Upper lobe of right lung (tissue), 1 donor: ENCODE data around the gene CCDC69. TPM values are rescaled to one million over a fixed set of nuclear protein-coding genes. Genes with fewer than 3 reads are reported as not detected.

Experiments
- ATAC-seq: fragments of 200-7000 bp; cut with Tn5 transposase; one replicate; pipeline ENCODE4 v1.9.1; 2020; ENCODE audit warnings: mild to moderate bottlenecking, moderate library complexity
- DNase-seq: peaks from one replicate; pipeline ENCODE4 v3.0.0-alpha.2; 2020
- H3K27ac ChIP-seq: fragments of 200-600 bp; one replicate; pipeline ENCODE4 v1.8.0; 2022
- H3K27me3 ChIP-seq: fragments of 200-600 bp; one replicate; pipeline ENCODE4 v1.8.0; 2022; ENCODE audit warnings: mild to moderate bottlenecking
- H3K36me3 ChIP-seq: fragments of 200-600 bp; one replicate; pipeline ENCODE4 v1.8.0; 2022
- H3K4me1 ChIP-seq: fragments of 200-600 bp; one replicate; pipeline ENCODE4 v1.8.0; 2022
- H3K4me3 ChIP-seq: fragments of 200-600 bp; one replicate; pipeline ENCODE4 v1.8.0; 2022; ENCODE audit warnings: mild to moderate bottlenecking
- H3K9me3 ChIP-seq: fragments of 200-600 bp; one replicate; pipeline ENCODE4 v1.8.0; 2022
- CTCF ChIP-seq: fragments of 200-600 bp; IDR thresholded peaks from one replicate; pipeline ENCODE4 v1.8.0; 2022; ENCODE audit warnings: antibody characterized with exemption
- intact Hi-C: fragments of 100-400 bp; cut with DNase I; formaldehyde crosslinking; loops from one replicate; pipeline ENCODE4 v1.11.0; 2022
- total RNA-seq: library from RNA; stranded (reverse); fragmentation: NEBNext Ultra II Directional; extraction: Animal tissue kit (Norgen Biotek cat#: 25700); gene quantifications from one replicate; pipeline ENCODE4 v1.2.1, GENCODE V29; 2021
- donor health status: DM: no; HTN: yes; CAD: no; lungs with severe emphysema.

CCDC69 gene
- total RNA-seq, 1 donor from 2014 or later, result 81.9 TPM

GRCh38 chr5:151148583-151148982, 75.3 kb downstream of the CCDC69 start:
- Histone ChIP-seq H3K27me3 (no peaks in the 10 kb centered on the region), H3K9me3 (no peaks in the 10 kb centered on the region), H3K36me3 (peaks cover 26% of the 10 kb centered on the region), H3K27ac (no peak overlapping the region), H3K4me3 (no peak overlapping the region), H3K4me1 (peaks cover 60% of the 10 kb centered on the region)
- intact Hi-C loops, result no loop called here
- no peak for TF ChIP-seq CTCF
- DNase-seq (no peak), ATAC-seq (no peak)

- TF ChIP-seq CTCF, result no peak
- Histone ChIP-seq H3K27me3 (no peaks in the 10 kb centered on the region), H3K27ac (no peak overlapping the region), H3K36me3 (peaks cover 26% of the 10 kb centered on the region), H3K4me3 (no peak overlapping the region), H3K9me3 (no peaks in the 10 kb centered on the region), H3K4me1 (peaks cover 47% of the 10 kb centered on the region)
- no peak for ATAC-seq
- no peak for DNase-seq
- intact Hi-C loops, result no loop called here
These were observed 76.9 kb downstream of the CCDC69 start for GRCh38 chr5:151147033-151147432.

- intact Hi-C loops, result no loop called here
- TF ChIP-seq CTCF, result no peak
- Histone ChIP-seq H3K27ac (no peak overlapping the region), H3K9me3 (no peaks in the 10 kb centered on the region), H3K4me3 (no peak overlapping the region), H3K36me3 (peaks cover 26% of the 10 kb centered on the region), H3K4me1 (peaks cover 47% of the 10 kb centered on the region), H3K27me3 (no peaks in the 10 kb centered on the region)
- peak; percentile 27 for ATAC-seq
- no peak for DNase-seq
These were observed 77.8 kb downstream of the CCDC69 start for GRCh38 chr5:151146061-151146460.

GRCh38 chr5:151144922-151145321, 79.0 kb downstream of the CCDC69 start:
- no peak for ATAC-seq
- H3K9me3 ChIP-seq, result no peaks in the 10 kb centered on the region
- H3K4me3 ChIP-seq, result no peak overlapping the region
- H3K36me3 ChIP-seq, result peaks cover 29% of the 10 kb centered on the region
- no peaks in the 10 kb centered on the region for H3K27me3 ChIP-seq
- intact Hi-C loops, result no loop called here
- TF ChIP-seq CTCF, result no peak
- H3K4me1 ChIP-seq, result peaks cover 38% of the 10 kb centered on the region
- no peak for DNase-seq
- no peak overlapping the region for H3K27ac ChIP-seq

GRCh38 chr5:151144275-151144674, 79.6 kb downstream of the CCDC69 start:
- ATAC-seq (no peak), DNase-seq (no peak)
- peaks cover 32% of the 10 kb centered on the region for H3K4me1 ChIP-seq
- TF ChIP-seq CTCF, result no peak
- H3K9me3 ChIP-seq, result no peaks in the 10 kb centered on the region
- H3K36me3 ChIP-seq, result peaks cover 36% of the 10 kb centered on the region
- no peaks in the 10 kb centered on the region for H3K27me3 ChIP-seq
- intact Hi-C loops, result no loop called here
- H3K27ac ChIP-seq, result no peak overlapping the region
- no peak overlapping the region for H3K4me3 ChIP-seq

- intact Hi-C loops, result no loop called here
- Histone ChIP-seq H3K4me1 (peaks cover 32% of the 10 kb centered on the region), H3K27me3 (no peaks in the 10 kb centered on the region), H3K4me3 (no peak overlapping the region), H3K36me3 (peaks cover 42% of the 10 kb centered on the region), H3K9me3 (no peaks in the 10 kb centered on the region), H3K27ac (no peak overlapping the region)
- no peak for DNase-seq
- no peak for ATAC-seq
- no peak for TF ChIP-seq CTCF
These were observed 80.2 kb downstream of the CCDC69 start for GRCh38 chr5:151143645-151144044.
